ENCODE results near the gene SLC2A4RG. TPM values are rescaled to one million over a fixed set of nuclear protein-coding genes. Genes with fewer than 3 reads are reported as not detected.

SLC2A4RG gene
- total and polyA plus RNA-seq, 2 of the 4 experiments (the other 2 are of a cell fraction) = 5.0 to 50.3 TPM

DNA sequence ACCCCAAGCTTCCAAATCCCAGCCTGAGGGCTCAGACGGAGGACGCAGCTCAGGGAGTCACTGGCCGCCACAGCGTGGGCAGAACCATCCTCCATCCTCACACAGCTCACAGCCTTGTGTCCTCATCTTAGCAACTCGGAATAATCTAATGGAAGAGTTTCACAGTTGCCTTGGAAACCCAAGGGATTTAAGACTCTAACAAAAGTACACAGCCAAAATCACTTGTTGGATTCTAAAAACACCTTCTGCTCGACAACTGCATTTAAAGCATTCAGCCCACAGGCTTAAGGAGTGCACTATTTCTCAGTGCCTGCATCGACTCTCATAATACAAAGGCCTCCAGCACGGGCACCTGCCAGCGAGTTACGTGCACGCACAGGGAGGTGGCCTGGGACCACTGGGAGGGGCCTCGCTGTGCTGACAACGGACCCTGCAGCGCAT, 46.1 kb downstream of the SLC2A4RG start:
- Histone ChIP-seq H3K27ac (ENCODE audit: insufficient read depth, low read length) (no peak overlapping the region), H2BK120ac (ENCODE audit: low read depth, low read length) (no peak overlapping the region), H4K91ac (ENCODE audit: insufficient read depth, low read depth, low read length) (no peak overlapping the region), H3K79me1 (ENCODE audit: low read depth in 1 of 2, low read length in 2 of 2) (peaks cover 6 to 40% of the 10 kb centered on the region in 2 experiments), H3K27me3 (ENCODE audit: control insufficient read depth, insufficient read depth, low read length) (no peaks in the 10 kb centered on the region), H3K9me3 (ENCODE audit: control insufficient read depth, insufficient read depth, low read length) (no peaks in the 10 kb centered on the region), H3K9me1 (ENCODE audit: insufficient read depth, low read length) (no peaks in the 10 kb centered on the region), H2BK5ac (ENCODE audit: low read depth, low read length, poor library complexity, severe bottlenecking) (no peak overlapping the region), H2AFZ (replicated peaks; ENCODE audit: low read length, poor library complexity) (no peak overlapping the region), H3K36me3 (ENCODE audit: control insufficient read depth, insufficient read depth, low read length) (peaks cover 18% of the 10 kb centered on the region), H2AK9ac (replicated peaks; ENCODE audit: low read depth, low read length, poor library complexity) (no peak overlapping the region), H3K14ac (replicated peaks; ENCODE audit: low read depth, low read length) (no peak overlapping the region), H3K23ac (ENCODE audit: low read depth, low read length) (no peak overlapping the region), H4K8ac (ENCODE audit: low read depth in 2 of 2, low read length in 2 of 2) (no peak overlapping the region), H3K4ac (ENCODE audit: low read depth, low read length) (no peak overlapping the region), H3K4me1 (ENCODE audit: control insufficient read depth, insufficient read depth, low read length) (no peaks in the 10 kb centered on the region), H3K9ac (ENCODE audit: low read depth, low read length) (no peak overlapping the region), H4K5ac (ENCODE audit: low read depth, low read length) (no peak overlapping the region), H2BK20ac (ENCODE audit: low read depth, low read length) (no peak overlapping the region), H3K56ac (ENCODE audit: extremely low read depth, insufficient read depth, low read length) (no peak overlapping the region), H4K20me1 (ENCODE audit: insufficient read depth, low read length) (peaks cover 11% of the 10 kb centered on the region), H3K4me2 (ENCODE audit: low read depth, low read length) (no peak overlapping the region), H3K4me3 (ENCODE audit: insufficient read depth, low read depth, low read length) (no peak overlapping the region), H2AK5ac (ENCODE audit: low read depth, low read length) (no peak overlapping the region), H3K18ac (ENCODE audit: low read depth, low read length) (no peak overlapping the region), H2BK15ac (ENCODE audit: low read depth, low read length) (no peak overlapping the region)
- dilution Hi-C loops (cut with HindIII; ENCODE audit: low sequenced_read_pairs, unreplicated experiment) (no loop called here), in situ Hi-C loops (cut with MboI; ENCODE audit: low sequenced_read_pairs) (no loop called here), intact Hi-C loops (cut with micrococcal nuclease) (loop anchor here (1.0 kb wide), 1 partner anchor 79 kb away; no protein-coding TSS in a partner anchor)
- ChIA-PET CTCF (interaction anchor here (0.6 to 1.3 kb wide), 6 partner anchors 9 to 48 kb away, joined by 3 to 4 read pairs (median 3); no protein-coding TSS in a partner anchor), POLR2A (ENCODE audit: unreplicated experiment) (no interaction called here)
- DNase-seq (no peak), ATAC-seq (ENCODE audit: low read depth) (no peak)
- no TSS peak for BruUV-seq (replicated peaks)
- TF ChIP-seq CTCF (conservative IDR thresholded peaks at IDR 0.05; ENCODE audit: low read depth, low read length) = no peak
- TF ChIP-seq RCOR1 (IDR thresholded peaks at IDR 0.05; ENCODE audit: insufficient replicate concordance, low read length) = no peak
- TF ChIP-seq RFX5 (IDR thresholded peaks at IDR 0.05; ENCODE audit: low read depth, low read length) = no peak
- no peak for TF ChIP-seq MXI1 (IDR thresholded peaks at IDR 0.05; ENCODE audit: borderline replicate concordance, low read depth, low read length)
- 75% methylated on average over 4 of the region's 14 CpGs; no CpG with 5 or more reads in 1 of the 2 experiments for WGBS, 2 experiments (ENCODE audit: extremely low coverage in 2 of 2, insufficient read length in 1 of 2)

All from IMR-90 (cell line).